Liver (tissue), 9 donors: ENCODE measurements around the gene DDX19B. TPM values are rescaled to one million over a fixed set of nuclear protein-coding genes. Genes with fewer than 3 reads are reported as not detected.

Experiments
- DNase-seq: peaks from one replicate; pipeline ENCODE4 v3.0.0-alpha.2; 2017; ENCODE audit warnings: low spot score
- H3K27ac ChIP-seq, 2 donors: one replicate each; pipeline ENCODE4 v1.7.0; 2013; ENCODE audit warnings: inconsistent platforms in 2 of 2, low read length in 2 of 2, control low read depth in 1 of 2, low read depth in 1 of 2, mild to moderate bottlenecking in 1 of 2
- H3K27me3 ChIP-seq, 4 donors: one replicate each; pipeline versions ENCODE4 v1.6.1 to v1.7.0; 2013; ENCODE audit warnings: low read length in 3 of 4, inconsistent platforms in 1 of 4, mild to moderate bottlenecking in 1 of 4, moderate library complexity in 1 of 4; ENCODE audit not compliant: control insufficient read depth in 4 of 4, insufficient read depth in 4 of 4
- H3K36me3 ChIP-seq, 4 donors: one replicate each; pipeline versions ENCODE4 v1.6.1 to v1.7.0; 2013; ENCODE audit warnings: low read length in 3 of 4, mild to moderate bottlenecking in 3 of 4, low read depth in 1 of 4, moderate library complexity in 1 of 4; ENCODE audit not compliant: control insufficient read depth in 4 of 4, insufficient read depth in 3 of 4
- H3K4me1 ChIP-seq, 4 donors: one replicate each; pipeline versions ENCODE4 v1.6.1 to v1.7.0; 2013; ENCODE audit warnings: low read length in 3 of 4, mild to moderate bottlenecking in 3 of 4, moderate library complexity in 1 of 4; ENCODE audit not compliant: control insufficient read depth in 4 of 4, insufficient read depth in 4 of 4
- H3K4me3 ChIP-seq, 3 donors: one replicate each; pipeline versions ENCODE4 v1.6.1 to v1.7.0; 2013; ENCODE audit warnings: low read length in 3 of 3, control low read depth in 1 of 3, low read depth in 1 of 3, mild to moderate bottlenecking in 1 of 3
- H3K9ac ChIP-seq, 2 donors: one replicate each; pipeline ENCODE4 v1.7.0; 2013; ENCODE audit warnings: low read length in 2 of 2, mild to moderate bottlenecking in 2 of 2, moderate library complexity in 2 of 2, control low read depth in 1 of 2, low read depth in 1 of 2
- H3K9me3 ChIP-seq, 4 donors: one replicate each; pipeline versions ENCODE4 v1.6.1 to v1.7.0; 2013; ENCODE audit warnings: low read length in 3 of 4; ENCODE audit not compliant: control insufficient read depth in 4 of 4
- EGR1 ChIP-seq, 2 donors: IDR thresholded peaks; 2 replicates each; pipeline ENCODE4 v1.6.1; 2016 to 2018; ENCODE audit warnings: antibody characterized with exemption in 2 of 2, low read depth in 2 of 2
- FOXA1 ChIP-seq: IDR thresholded peaks from 2 replicates; pipeline ENCODE4 v1.6.1; 2016; ENCODE audit warnings: antibody characterized with exemption
- FOXA2 ChIP-seq: IDR thresholded peaks from 2 replicates; pipeline ENCODE4 v1.6.1; 2016; ENCODE audit warnings: antibody characterized with exemption
- GABPA ChIP-seq, 2 donors: IDR thresholded peaks in 1 of 2; conservative IDR thresholded peaks in 1 of 2; 2 replicates each; pipeline ENCODE4 v1.6.1; 2016; ENCODE audit warnings: antibody characterized with exemption in 2 of 2, mild to moderate bottlenecking in 1 of 2, moderate library complexity in 1 of 2
- HNF4G ChIP-seq: IDR thresholded peaks from 2 replicates; pipeline ENCODE4 v1.6.1; 2016; ENCODE audit warnings: antibody characterized with exemption
- JUND ChIP-seq, 2 donors: IDR thresholded peaks; 2 replicates each; pipeline ENCODE4 v1.6.1; 2016; ENCODE audit warnings: antibody characterized with exemption in 2 of 2
- NR2F2 ChIP-seq: IDR thresholded peaks from 2 replicates; pipeline ENCODE4 v1.6.1; 2016; ENCODE audit warnings: antibody characterized with exemption
- RAD21 ChIP-seq, 2 donors: IDR thresholded peaks; 2 replicates each; pipeline ENCODE4 v1.6.1; 2016; ENCODE audit warnings: antibody characterized with exemption in 2 of 2, mild to moderate bottlenecking in 2 of 2
- RXRA ChIP-seq, 2 donors: IDR thresholded peaks; 2 replicates each; pipeline ENCODE4 v1.6.1; 2017 to 2018; ENCODE audit warnings: antibody characterized with exemption in 2 of 2, mild to moderate bottlenecking in 1 of 2
- TAF1 ChIP-seq: conservative IDR thresholded peaks from 2 replicates; pipeline ENCODE4 v1.6.1; 2016; ENCODE audit warnings: antibody characterized with exemption, mild to moderate bottlenecking
- YY1 ChIP-seq: IDR thresholded peaks from 2 replicates; pipeline ENCODE4 v1.6.1; 2016; ENCODE audit warnings: antibody characterized with exemption, mild to moderate bottlenecking
- WGBS: extraction: QIAGEN DNeasy Blood & Tissue Kit; methylation state at CpG from one replicate; pipeline ENCODE4 v1.1.7; 2013; 5-methylcytosine and 5-hydroxymethylcytosine counted together
- polyA plus RNA-seq, 2 donors: library from polyadenylated mRNA; stranded (reverse) in 1 of 2; unstranded in 1 of 2; fragments of 200-250 nt in 1 of 2; fragments of >200 nt in 1 of 2; fragmentation: Nextera tagmentation in 1 of 2; extraction: Ambion mirVana in 1 of 2; gene quantifications; one replicate each; pipeline versions ENCODE4 v1.2.1 to v1.2.3, GENCODE V29; 2013 to 2015
- total RNA-seq, 2 donors: library from RNA; depleted of rRNA; stranded (reverse); fragments of >200 nt; gene quantifications; one replicate each; pipeline ENCODE4 v1.2.3, GENCODE V29; 2014
- TF ChIP-seq, protein P1 (sequence below): IDR thresholded peaks from 2 replicates; pipeline ENCODE4 v1.6.1; 2016; ENCODE audit warnings: antibody characterized with exemption
- TF ChIP-seq, protein P2 (sequence below): fragments of 150-350 bp; IDR thresholded peaks from 2 replicates; pipeline ENCODE4 v1.5.1; 2017; ENCODE audit warnings: improper control_type of control experiment, low read depth, low read length; ENCODE audit not compliant: missing input control
- TF ChIP-seq, protein P3 (sequence below): IDR thresholded peaks from 2 replicates; pipeline ENCODE4 v1.6.1; 2016; ENCODE audit warnings: antibody characterized with exemption, mild to moderate bottlenecking
- TF ChIP-seq, protein P4 (sequence below): IDR thresholded peaks from 2 replicates; pipeline ENCODE4 v1.6.1; 2016; ENCODE audit warnings: antibody characterized with exemption
- donor health status: healthy.
- donor health status: healthy.
- donor health status: healthy.
- donor health status: healthy.
- donor health status: healthy.

The DDX19B gene
- total and polyA plus RNA-seq, 4 donors: 11.3 to 21.4 (median 16.5) TPM

DNA sequence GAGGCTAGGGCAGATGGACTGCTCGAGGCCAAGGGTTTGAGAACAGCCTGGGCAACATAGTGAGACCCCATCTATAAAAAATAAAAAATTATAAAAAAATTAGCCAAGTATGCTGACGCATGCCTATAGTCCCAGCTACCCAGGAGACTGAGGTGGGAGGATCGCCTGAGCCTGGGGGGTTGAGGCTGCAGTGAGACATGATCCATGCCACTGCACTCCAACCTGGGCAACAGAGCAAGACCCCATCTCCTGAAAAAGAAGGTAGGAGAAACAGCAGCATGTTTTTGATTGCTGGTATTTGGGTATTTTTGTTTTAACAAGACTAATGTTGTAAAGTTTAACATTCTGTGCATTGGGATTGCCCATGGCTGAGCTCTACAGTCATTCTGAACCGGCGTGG is 38.8 kb downstream of the DDX19B start:
- H3K27ac ChIP-seq: no peak overlapping the region

DNA sequence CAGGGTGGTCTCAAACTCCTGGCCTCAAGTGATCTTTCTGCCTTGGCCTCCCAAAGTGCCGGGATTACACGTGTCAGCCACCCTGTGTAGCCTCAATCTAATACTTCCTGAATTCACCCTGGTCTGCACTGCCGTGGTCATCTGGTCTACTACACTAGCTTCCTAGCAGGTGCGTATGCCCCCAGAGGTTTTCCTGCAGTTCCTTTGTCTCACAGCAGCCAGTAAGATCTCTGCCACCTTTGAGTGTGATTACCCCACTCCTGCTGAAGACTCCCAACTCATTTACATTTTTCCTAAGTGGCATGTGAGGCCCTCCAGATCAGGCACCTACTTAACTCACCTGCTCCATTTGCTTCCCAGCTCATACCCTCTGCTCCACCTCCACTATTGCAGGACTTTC is 42.6 kb downstream of the DDX19B start:
- Histone ChIP-seq H3K36me3 (peaks cover under 1 to 4% (median 2%) of the 10 kb centered on the region in 4 donors), H3K9ac (no peak overlapping the region), H3K27ac (no peak overlapping the region), H3K4me3 (no peak overlapping the region), H3K9me3 (no peaks in the 10 kb centered on the region), H3K4me1 (peaks cover 2 to 7% (median 5%) of the 10 kb centered on the region in 4 donors), H3K27me3 (no peaks in the 10 kb centered on the region)
- no peak for DNase-seq
- TF ChIP-seq NR2F2: no peak
- TF ChIP-seq RXRA (IDR thresholded peaks at IDR 0.05): no peak
- TF ChIP-seq YY1: no peak
- no peak for TF ChIP-seq FOXA1
- no peak for TF ChIP-seq GABPA (IDR thresholded peaks at IDR 0.05 in 1 of 2, conservative IDR thresholded peaks at IDR 0.05 in 1 of 2)
- no peak for TF ChIP-seq RAD21 (IDR thresholded peaks at IDR 0.05)
- TF ChIP-seq, protein P1, sequence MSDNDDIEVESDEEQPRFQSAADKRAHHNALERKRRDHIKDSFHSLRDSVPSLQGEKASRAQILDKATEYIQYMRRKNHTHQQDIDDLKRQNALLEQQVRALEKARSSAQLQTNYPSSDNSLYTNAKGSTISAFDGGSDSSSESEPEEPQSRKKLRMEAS: no peak
- TF ChIP-seq, protein P2, sequence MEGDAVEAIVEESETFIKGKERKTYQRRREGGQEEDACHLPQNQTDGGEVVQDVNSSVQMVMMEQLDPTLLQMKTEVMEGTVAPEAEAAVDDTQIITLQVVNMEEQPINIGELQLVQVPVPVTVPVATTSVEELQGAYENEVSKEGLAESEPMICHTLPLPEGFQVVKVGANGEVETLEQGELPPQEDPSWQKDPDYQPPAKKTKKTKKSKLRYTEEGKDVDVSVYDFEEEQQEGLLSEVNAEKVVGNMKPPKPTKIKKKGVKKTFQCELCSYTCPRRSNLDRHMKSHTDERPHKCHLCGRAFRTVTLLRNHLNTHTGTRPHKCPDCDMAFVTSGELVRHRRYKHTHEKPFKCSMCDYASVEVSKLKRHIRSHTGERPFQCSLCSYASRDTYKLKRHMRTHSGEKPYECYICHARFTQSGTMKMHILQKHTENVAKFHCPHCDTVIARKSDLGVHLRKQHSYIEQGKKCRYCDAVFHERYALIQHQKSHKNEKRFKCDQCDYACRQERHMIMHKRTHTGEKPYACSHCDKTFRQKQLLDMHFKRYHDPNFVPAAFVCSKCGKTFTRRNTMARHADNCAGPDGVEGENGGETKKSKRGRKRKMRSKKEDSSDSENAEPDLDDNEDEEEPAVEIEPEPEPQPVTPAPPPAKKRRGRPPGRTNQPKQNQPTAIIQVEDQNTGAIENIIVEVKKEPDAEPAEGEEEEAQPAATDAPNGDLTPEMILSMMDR: no peak
- WGBS: 84% methylated on average over 4 of the region's 4 CpGs

More for the DNA sequence above, 38.8 kb downstream of the DDX19B start:
- H3K4me1 ChIP-seq: no peaks in the 10 kb centered on the region
- TF ChIP-seq, protein P3, sequence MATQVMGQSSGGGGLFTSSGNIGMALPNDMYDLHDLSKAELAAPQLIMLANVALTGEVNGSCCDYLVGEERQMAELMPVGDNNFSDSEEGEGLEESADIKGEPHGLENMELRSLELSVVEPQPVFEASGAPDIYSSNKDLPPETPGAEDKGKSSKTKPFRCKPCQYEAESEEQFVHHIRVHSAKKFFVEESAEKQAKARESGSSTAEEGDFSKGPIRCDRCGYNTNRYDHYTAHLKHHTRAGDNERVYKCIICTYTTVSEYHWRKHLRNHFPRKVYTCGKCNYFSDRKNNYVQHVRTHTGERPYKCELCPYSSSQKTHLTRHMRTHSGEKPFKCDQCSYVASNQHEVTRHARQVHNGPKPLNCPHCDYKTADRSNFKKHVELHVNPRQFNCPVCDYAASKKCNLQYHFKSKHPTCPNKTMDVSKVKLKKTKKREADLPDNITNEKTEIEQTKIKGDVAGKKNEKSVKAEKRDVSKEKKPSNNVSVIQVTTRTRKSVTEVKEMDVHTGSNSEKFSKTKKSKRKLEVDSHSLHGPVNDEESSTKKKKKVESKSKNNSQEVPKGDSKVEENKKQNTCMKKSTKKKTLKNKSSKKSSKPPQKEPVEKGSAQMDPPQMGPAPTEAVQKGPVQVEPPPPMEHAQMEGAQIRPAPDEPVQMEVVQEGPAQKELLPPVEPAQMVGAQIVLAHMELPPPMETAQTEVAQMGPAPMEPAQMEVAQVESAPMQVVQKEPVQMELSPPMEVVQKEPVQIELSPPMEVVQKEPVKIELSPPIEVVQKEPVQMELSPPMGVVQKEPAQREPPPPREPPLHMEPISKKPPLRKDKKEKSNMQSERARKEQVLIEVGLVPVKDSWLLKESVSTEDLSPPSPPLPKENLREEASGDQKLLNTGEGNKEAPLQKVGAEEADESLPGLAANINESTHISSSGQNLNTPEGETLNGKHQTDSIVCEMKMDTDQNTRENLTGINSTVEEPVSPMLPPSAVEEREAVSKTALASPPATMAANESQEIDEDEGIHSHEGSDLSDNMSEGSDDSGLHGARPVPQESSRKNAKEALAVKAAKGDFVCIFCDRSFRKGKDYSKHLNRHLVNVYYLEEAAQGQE: no peak
- TF ChIP-seq RXRA (IDR thresholded peaks at IDR 0.05) (no peak), FOXA2 (no peak)
- H3K27me3 ChIP-seq: no peaks in the 10 kb centered on the region
- H3K9me3 ChIP-seq: no peaks in the 10 kb centered on the region
- 97% methylated on average over 5 of the region's 5 CpGs for WGBS
- H3K36me3 ChIP-seq: peaks cover 10 to 26% (median 22%) of the 10 kb centered on the region in 4 donors
- DNase-seq: no peak
- no peak overlapping the region for H3K9ac ChIP-seq
- no peak overlapping the region for H3K4me3 ChIP-seq

DNA sequence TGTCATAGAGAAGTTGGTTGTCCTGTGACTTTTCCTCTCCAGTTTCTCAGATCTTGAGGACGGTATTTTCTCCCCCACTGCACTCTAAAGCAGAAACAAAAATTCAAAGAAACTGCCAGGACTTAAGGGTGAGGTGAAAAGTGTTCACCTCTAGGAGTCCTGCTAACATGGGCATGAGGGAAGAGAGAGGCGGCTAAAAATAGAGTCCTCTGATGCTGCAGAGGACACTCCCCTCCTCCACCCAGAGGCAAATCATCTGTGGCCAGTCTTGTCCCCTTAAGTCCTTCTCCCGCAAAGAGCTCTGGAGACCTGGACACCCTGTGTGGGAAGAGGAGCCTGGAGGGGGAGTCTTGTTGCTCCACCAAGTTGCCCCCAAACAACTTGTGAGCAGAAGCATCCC is 43.0 kb downstream of the DDX19B start:
- no peak for DNase-seq
- H3K9ac ChIP-seq: no peak overlapping the region
- H3K27me3 ChIP-seq: no peaks in the 10 kb centered on the region
- no peak overlapping the region for H3K27ac ChIP-seq
- 87% methylated on average over 3 of the region's 3 CpGs for WGBS
- H3K9me3 ChIP-seq: no peaks in the 10 kb centered on the region
- no peak for TF ChIP-seq HNF4G
- no peak for TF ChIP-seq JUND (IDR thresholded peaks at IDR 0.05)
- no peak for TF ChIP-seq FOXA1
- TF ChIP-seq GABPA (IDR thresholded peaks at IDR 0.05 in 1 of 2, conservative IDR thresholded peaks at IDR 0.05 in 1 of 2): no peak
- TF ChIP-seq, protein P2: no peak
- no peak for TF ChIP-seq FOXA2
- TF ChIP-seq TAF1: no peak
- TF ChIP-seq EGR1 (IDR thresholded peaks at IDR 0.05; ENCODE audit: low read depth in 2 of 2): no peak
- TF ChIP-seq YY1: no peak
- TF ChIP-seq, protein P4, sequence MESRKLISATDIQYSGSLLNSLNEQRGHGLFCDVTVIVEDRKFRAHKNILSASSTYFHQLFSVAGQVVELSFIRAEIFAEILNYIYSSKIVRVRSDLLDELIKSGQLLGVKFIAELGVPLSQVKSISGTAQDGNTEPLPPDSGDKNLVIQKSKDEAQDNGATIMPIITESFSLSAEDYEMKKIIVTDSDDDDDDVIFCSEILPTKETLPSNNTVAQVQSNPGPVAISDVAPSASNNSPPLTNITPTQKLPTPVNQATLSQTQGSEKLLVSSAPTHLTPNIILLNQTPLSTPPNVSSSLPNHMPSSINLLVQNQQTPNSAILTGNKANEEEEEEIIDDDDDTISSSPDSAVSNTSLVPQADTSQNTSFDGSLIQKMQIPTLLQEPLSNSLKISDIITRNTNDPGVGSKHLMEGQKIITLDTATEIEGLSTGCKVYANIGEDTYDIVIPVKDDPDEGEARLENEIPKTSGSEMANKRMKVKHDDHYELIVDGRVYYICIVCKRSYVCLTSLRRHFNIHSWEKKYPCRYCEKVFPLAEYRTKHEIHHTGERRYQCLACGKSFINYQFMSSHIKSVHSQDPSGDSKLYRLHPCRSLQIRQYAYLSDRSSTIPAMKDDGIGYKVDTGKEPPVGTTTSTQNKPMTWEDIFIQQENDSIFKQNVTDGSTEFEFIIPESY: no peak
- TF ChIP-seq NR2F2: no peak
- H3K4me3 ChIP-seq: no peak overlapping the region
- H3K4me1 ChIP-seq: peaks cover 2 to 7% (median 5%) of the 10 kb centered on the region in 4 donors
- H3K36me3 ChIP-seq: peaks cover 0 to 3% (median 1%) of the 10 kb centered on the region in 4 donors
